ENCODE results near the gene PSMB7.
A peak's percentile ranks its signal among the peaks of the same experiment; 100 is the strongest.

Gene PSMB7

GRCh38 chr9:124415102-124415851 is at the start of gene PSMB7:
Gene PSMB7, minus strand, starts transcription at chr9:124415442. Its CDS starts 17 bp downstream, at chr9:124415425.
- DNase-seq = peak; percentile 99

GRCh38 chr9:124462739-124463138 is 47.5 kb upstream of the PSMB7 start:
- no peak for DNase-seq

GRCh38 chr9:124458441-124458840 is 43.2 kb upstream of the PSMB7 start:
- DNase-seq = no peak

GRCh38 chr9:124457887-124458431 is 42.7 kb upstream of the PSMB7 start:
- no peak for DNase-seq

GRCh38 chr9:124457079-124457886 is 42.0 kb upstream of the PSMB7 start:
- DNase-seq = no peak

GRCh38 chr9:124456341-124457078 is 41.3 kb upstream of the PSMB7 start:
- DNase-seq = no peak

- no peak for DNase-seq
These were observed 40.6 kb upstream of the PSMB7 start for GRCh38 chr9:124455820-124456219.

- no peak for DNase-seq
These were observed 39.7 kb upstream of the PSMB7 start for GRCh38 chr9:124454791-124455443.

GRCh38 chr9:124454296-124454695 is 39.1 kb upstream of the PSMB7 start:
- no peak for DNase-seq

- DNase-seq = no peak
These were observed 38.4 kb upstream of the PSMB7 start for GRCh38 chr9:124453586-124454191.

- no peak for DNase-seq
These were observed 37.8 kb upstream of the PSMB7 start for GRCh38 chr9:124452841-124453585.

- no peak for DNase-seq
These were observed 37.1 kb upstream of the PSMB7 start for GRCh38 chr9:124452326-124452725.

GRCh38 chr9:124450931-124451661 is 35.9 kb upstream of the PSMB7 start:
- DNase-seq = no peak

- DNase-seq = no peak
These were observed 35.1 kb upstream of the PSMB7 start, which contains the start of gene ADGRD2 for GRCh38 chr9:124450241-124450924. Gene ADGRD2, plus strand, starts transcription at chr9:124450451. Its CDS starts 1,216 bp downstream, at chr9:124451667.

GRCh38 chr9:124449381-124450151 is 34.3 kb upstream of the PSMB7 start:
- DNase-seq = no peak

GRCh38 chr9:124448019-124448418 is 32.8 kb upstream of the PSMB7 start:
- DNase-seq = no peak

- DNase-seq = no peak
These were observed 32.0 kb upstream of the PSMB7 start for GRCh38 chr9:124447297-124447661.

- no peak for DNase-seq
These were observed 28.9 kb upstream of the PSMB7 start for GRCh38 chr9:124444166-124444565.

GRCh38 chr9:124443625-124444024 is 28.4 kb upstream of the PSMB7 start:
- no peak for DNase-seq
